GM10266 (cell line): ENCODE data around the gene ZNF408.

Experiments
- DNase-seq: peaks from one replicate; pipeline ENCODE4 v3.0.0; 2012; ENCODE audit errors: extremely low spot score
- CTCF ChIP-seq: IDR thresholded peaks from 2 replicates; pipeline ENCODE4 v1.5.1; 2012; ENCODE audit warnings: mild to moderate bottlenecking, low read depth; ENCODE audit not compliant: control insufficient read depth, insufficient read depth; ENCODE audit errors: missing control alignments

Gene ZNF408

DNA sequence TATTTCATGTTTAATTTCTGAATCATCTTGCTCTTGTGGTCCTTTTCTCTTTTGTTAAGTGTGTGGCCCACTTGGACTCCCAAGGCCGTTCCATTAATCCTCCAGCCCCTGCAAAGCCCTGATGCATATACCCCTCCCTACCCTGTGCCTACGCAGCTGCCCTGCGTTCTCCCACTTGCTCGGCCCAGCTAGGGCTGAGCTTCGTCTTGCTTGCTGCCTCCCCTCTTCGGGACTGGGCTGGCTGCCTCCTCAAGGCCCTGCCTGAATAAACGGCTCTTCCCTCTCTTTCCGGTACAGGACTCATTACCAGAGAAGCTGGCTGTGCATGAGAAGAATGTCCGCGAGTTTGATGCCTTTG is 28.9 kb upstream of the ZNF408 start:
- no peak for TF ChIP-seq CTCF
- DNase-seq, result no peak

- no peak for TF ChIP-seq CTCF
- DNase-seq, result no peak
Measured at GRCh38 chr11:46672381-46672839, 28.4 kb upstream of the ZNF408 start.

DNA sequence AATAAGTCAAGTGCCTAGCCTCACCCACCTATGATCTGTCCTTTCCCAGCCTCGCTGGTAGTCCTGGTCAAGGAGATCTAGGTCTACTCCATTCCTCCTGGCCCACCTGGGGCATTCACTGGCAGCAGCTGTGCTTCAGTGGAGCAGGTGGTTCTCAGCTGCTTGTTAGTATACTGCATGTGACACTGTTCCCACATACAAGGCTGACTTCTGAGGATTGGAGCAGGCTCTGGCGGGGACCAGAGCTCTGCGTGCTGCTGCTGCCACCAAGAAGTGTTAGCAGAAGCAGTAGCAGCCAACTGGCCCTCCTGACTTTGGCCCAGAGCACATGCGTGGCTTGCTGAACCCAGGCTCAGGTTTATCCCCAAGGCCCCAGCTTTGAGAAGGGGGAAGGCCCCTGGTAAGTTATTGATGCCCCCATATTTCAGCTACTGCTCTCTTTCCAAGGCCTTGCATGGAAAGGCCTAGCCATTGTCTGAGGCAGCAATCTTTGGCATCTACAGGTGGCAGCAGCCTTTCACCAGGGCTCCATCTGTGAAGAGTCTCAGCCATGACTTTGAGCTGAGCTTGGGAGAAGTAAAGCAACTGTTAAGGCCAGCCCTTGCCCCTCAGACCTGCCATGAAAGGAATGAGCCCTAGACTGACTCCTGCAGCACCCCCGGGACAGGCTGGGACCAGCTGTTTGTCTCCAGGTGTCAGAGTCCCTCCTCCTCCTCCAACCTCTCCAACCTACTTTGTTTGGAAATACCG is 26.9 kb upstream of the ZNF408 start:
- no peak for TF ChIP-seq CTCF
- DNase-seq, result no peak

DNA sequence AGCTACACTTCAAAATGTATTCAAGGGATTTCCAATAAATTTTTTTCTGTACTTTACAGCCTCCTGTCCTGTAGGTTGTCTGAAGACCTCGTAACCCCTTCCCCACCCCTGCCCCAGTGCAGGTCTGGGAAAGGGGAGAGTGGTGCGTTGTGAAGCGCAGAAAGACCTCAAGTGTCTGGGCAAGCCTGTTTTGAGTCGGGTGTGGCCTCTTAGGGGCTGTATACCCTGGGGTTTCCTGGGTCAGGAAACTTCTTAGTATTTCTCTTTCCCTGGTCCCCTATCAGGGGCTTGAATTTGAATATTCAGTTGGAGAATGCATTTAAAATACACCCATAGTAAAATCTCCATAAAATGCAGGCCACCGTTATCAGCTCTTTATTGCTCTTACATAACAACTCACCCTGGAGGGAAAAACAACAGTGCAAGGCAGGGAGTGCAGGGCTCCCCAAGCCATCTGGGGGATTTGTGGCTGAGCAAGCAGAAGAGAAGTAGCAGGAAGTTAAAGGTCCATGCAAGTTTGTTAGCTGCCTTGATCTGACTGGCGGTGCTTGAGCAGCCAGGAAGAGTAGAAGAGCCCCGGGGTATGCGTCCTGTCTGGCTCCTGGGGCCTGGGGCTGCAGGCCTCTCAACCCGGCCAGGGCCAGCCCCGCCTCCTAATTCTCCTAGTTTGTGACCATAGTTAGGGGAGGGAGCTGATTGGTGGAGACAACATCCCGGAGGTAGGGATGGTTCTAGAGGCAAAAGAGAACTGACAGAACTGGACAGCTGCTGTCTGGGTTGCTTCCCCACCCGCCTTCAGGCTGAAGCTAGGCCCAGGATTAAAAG is 26.2 kb upstream of the ZNF408 start:
- no peak for TF ChIP-seq CTCF
- DNase-seq, result no peak

GRCh38 chr11:46675288-46675851 is 25.5 kb upstream of the ZNF408 start:
- TF ChIP-seq CTCF, result no peak
- no peak for DNase-seq

DNA sequence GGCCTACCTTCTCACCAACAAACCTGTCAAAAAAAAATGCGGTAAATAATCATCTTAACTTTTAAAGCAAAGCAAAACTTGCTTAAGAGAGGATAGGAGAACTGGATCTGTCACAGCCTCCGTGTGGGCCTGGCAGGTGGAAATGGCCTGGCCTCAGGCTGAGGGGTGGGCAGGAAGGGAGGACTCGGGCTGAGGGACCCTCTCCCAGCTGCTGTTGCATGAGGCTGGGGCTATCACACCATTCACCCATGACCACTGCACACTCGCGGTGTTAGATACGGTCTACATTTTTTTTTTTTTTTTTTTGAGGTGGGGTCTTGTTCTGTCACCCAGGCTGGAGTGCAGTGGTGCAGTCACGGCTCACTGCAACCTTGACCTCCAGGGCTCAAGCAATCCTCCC is 24.9 kb upstream of the ZNF408 start:
- no peak for TF ChIP-seq CTCF
- DNase-seq, result no peak

DNA sequence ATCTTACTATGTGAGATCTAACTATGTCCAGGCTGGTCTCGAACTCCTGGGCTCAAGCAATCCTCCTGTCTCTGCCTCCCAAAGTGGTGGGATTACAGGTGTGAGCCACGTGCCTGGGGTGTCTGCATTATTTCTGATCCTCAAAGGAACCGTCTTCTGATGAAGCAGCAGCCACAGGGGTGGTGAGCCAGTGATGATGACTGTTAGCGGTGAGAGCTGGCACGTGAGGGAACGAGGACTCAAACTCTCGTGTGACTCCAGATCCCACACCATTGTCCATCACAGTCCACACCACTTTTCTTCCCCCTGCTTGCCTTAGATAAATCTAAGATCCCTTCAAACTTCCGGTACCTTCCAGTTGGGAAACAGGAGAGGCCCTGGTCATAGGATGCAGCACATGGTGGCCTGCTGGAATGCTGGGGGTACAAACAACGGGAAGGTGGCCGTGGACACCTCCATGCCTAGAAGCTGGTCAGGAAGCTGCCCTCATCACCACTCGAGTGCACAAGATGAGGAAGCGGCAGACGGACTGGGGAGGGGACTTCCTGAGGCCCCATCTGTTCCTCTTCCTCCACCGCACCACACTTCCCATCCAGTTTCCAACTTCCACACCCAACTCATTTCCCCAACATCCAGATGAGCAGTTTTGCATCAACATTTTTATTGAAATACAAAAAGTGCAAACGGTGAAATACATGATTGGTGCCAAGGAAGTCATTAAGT is 24.2 kb upstream of the ZNF408 start:
- DNase-seq, result no peak
- no peak for TF ChIP-seq CTCF
